NCI-H2196 treated with DMSO at 0.1 percent for 48 hours (cell line): ENCODE measurements around the gene SH3RF3.

Source experiments
- DNase-seq: peaks from one replicate; lab custom pipeline; 2025; ENCODE audit not compliant: unreplicated experiment; lab: John Stamatoyannopoulos, UW

SH3RF3 gene

DNA sequence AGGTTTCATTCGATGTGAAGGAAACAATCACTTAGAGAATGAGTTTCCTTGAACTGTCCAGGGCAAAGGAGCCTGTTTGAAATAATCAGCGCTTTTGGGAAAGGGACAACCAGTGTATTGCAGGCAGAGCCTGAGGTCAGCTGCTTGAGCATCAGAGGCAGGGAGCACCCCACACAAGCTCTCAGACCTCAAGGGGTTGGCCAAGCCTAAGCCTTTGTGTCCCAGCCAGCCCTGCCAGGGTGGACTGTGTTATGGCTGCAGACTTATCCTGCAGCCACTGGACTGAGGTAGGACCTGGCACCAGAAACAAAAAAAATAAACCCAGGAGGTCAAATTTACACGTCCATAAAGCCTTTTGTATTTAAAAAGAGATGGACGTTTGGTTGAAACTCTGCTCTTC, 256.5 kb downstream of the SH3RF3 start:
- no peak for DNase-seq

DNA sequence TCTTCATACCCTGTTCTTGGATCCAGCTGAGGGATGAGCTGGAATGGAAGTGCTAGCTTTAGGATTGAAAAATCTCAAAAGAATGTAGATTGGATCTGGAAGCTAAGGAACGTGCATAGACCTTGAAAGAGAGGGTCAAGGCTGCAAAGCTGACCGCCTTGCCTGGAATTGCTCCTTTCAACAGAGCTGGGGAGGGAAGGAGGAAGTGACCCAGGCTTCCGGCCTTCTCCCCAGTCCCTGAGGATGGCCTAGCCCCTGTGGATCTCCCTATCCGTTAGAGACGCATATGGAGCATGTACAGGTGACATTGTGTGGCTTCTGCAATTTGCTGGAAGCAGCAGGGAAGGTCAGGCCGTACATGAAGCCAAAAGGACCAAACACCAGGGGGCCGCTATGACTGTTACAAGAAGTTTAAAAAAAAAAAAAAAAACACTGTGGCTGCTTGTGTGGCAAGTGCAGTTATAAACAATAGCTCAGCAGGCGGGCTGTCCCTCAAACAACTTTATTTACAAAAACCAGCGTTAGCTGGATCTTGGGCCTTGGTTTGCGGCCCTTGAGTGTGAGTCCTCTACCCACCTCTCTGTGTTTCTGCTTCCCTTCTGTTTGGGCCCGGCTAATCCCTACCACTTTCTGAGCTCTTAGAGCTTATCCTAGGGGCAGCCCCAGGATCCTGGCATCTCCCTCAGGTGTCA, 257.1 kb downstream of the SH3RF3 start:
- no peak for DNase-seq

DNA sequence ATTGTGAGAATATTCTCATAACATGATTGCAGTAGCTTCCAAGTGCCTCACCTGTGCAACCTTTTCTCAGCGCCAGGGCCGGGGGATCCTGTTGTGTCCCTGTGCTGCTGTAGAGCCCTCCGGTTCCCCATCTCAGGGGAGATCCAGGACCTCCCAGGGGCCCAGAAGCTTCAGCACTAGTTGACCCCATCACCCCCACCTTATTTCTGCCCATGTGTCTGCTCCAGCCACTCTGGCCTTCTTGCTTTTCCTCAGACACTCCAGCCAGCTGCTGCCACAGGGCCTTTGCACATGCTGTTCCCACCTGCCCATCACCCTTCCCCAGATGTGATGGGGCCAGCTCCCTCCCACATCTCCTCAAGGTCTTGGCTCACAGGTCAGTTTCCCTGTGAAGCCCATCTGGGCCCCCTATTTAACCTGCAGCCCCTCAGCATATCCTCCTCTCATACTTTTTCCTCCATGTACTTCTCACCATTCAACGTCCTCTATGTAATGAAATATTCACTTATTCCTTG, 258.3 kb downstream of the SH3RF3 start:
- DNase-seq = no peak

GRCh38 chr2:109387778-109388469, 258.9 kb downstream of the SH3RF3 start:
- DNase-seq = no peak

DNA sequence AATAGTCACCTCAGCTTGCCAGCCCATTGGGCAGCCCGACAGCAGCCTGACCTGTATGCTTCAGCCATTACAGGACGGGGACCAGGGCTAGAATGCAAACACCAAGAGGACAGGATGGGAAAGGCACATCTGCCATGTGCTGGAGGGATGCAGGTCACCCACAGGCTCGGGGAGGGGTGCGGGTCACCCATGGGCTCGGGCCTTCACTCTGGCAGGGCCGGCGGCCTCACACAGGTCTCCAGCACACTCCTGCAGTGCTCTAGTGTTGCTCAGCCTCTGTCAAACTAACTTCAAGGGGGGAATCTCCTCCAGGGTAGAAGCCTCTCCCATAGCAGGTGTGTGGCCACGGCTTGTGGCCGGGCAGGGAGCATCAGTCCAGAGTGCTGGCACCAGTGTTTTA, 262.2 kb downstream of the SH3RF3 start:
- no peak for DNase-seq

- DNase-seq = no peak
These were observed 263.1 kb downstream of the SH3RF3 start for GRCh38 chr2:109392140-109392539.

GRCh38 chr2:109392816-109393661, 264.0 kb downstream of the SH3RF3 start:
- no peak for DNase-seq

GRCh38 chr2:109393662-109393972, 264.6 kb downstream of the SH3RF3 start:
- no peak for DNase-seq

DNA sequence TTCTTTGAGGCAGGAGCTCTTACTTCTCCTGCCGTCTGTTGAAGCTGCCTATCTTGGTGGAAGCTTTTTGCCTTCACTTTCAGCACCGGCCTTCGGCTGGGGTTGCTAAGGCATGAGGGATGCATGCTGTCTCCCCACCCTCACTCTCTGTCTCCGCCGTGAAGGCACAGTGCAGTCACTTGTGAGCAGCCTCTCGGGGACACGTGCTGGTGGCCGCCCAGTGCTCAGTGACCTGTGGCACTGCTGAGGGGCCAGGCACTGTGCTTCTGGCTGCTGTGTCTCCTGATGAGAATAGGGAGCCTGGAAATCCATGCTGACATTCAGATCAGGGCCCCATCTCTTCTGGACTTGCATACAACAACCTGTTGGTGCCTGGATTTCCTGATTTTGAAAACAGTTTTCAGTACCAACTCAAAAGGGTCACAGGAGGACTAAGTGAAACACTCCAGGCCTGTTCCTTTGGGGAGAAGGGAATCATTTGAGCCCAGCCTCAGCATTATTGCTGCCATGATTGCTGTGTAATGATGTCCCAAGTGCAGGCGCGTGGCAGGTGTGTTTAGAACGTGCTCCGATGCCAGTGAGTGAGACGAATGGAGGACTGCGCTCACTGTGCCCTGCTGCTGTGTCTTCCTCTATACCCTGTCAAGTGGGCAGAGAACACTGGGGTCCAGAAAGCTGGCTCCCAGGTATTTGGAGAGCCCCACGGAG, 266.6 kb downstream of the SH3RF3 start:
- DNase-seq = no peak

GRCh38 chr2:109396202-109397180, 267.5 kb downstream of the SH3RF3 start:
- no peak for DNase-seq

DNA sequence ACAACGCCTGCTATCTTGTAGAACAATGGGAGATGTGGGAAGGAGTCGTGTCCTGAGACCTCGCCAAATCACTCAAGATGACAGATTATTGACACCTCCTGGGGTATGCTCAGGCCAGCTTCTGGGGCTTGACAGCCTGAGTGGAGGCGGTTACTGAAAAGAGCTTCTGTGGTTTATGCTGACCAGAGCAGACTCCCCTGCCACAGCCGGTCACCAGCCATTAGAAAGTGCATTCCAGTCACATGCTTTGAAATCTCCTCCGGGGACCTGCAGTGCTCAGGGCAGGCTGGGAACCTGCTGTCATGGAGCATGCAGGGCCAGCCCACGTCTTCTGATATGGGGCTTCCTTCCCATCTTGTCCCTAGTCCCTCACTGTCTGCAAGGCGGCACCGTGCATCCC, 268.9 kb downstream of the SH3RF3 start:
- no peak for DNase-seq

- no peak for DNase-seq
These were observed 269.5 kb downstream of the SH3RF3 start for GRCh38 chr2:109398366-109399015.

DNA sequence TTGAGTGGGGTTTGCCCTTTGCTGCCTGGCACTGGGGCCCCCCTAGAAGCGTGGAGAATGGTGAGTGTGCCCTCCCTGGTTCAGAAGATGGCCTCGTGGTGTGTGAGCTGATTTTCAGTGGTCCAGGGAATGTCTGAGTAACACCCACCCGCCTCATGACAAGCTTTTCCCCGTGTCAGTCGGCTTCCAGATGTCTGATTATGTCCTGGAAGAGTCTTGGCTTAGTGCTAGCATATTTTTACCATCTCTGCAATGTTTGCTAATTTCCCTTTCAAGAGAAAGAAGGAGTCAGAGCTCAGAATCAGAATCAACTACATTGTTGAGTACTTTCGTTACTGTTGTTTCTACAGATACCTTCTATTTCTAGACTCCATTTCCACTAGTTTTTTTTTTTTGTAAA, 270.1 kb downstream of the SH3RF3 start:
- DNase-seq = no peak

- DNase-seq = no peak
These were observed 271.1 kb downstream of the SH3RF3 start for GRCh38 chr2:109400102-109400501.

- no peak for DNase-seq
These were observed 272.4 kb downstream of the SH3RF3 start for GRCh38 chr2:109401370-109401769.

- DNase-seq = no peak
These were observed 273.2 kb downstream of the SH3RF3 start for GRCh38 chr2:109402180-109402579.

GRCh38 chr2:109402980-109403840, 274.2 kb downstream of the SH3RF3 start:
- DNase-seq = no peak

DNA sequence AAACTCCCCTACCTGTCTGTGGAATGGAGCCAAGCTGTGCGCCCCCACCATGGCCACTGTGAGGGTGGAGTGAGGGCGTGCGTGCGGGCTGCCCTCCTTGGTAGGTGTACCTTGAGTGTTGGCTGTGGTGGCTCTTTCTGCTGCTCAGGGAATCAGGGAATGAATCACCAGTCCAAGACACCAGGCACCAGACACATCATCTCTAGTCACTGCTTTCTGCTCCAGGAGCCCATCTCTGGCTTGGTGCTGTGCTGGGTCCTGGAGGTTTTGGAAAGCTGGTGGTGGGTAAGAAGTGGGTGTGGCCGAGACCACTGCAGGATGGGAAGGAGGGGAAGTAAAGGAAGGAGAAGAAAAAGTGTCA, 274.8 kb downstream of the SH3RF3 start:
- DNase-seq = no peak

- no peak for DNase-seq
These were observed 275.7 kb downstream of the SH3RF3 start for GRCh38 chr2:109404681-109405080.
